Measurements from ENCODE around the gene CSGALNACT2. TPM values are rescaled to one million over a fixed set of nuclear protein-coding genes. Genes with fewer than 3 reads are reported as not detected.

CSGALNACT2 gene
- total RNA-seq, 1 experiment from 2014 or later = 8.9 TPM

DNA sequence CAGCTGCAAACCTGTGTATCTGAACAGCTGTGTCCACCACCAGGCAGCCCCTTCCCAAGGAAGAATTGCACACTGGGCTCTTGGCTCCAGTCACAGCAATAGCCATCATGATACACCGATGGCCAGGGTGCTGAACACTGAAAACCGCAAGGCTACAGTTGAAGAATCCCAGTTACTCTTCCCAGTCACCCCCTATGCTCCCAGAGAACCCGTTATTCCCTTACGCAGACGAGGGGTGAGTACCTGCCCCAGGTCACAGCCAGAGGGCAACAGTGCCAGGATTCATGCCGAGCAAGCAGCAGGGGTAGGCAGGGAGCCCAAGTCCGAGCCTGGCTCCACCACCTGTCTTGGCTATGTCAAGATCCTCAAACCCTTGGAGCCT lies 70.8 kb downstream of the CSGALNACT2 start:
- no peaks in the 10 kb centered on the region for H3K9me3 ChIP-seq (ENCODE audit: control insufficient read depth, low read depth, low read length)
- no peak overlapping the region for H2BK12ac ChIP-seq (ENCODE audit: insufficient read length, low read depth, low read length)
- H3K4me3 Mint-ChIP-seq = no peak overlapping the region
- H4K8ac ChIP-seq (replicated peaks; ENCODE audit: insufficient read length, low read depth, low read length) = no peak overlapping the region
- no peak overlapping the region for H3K27ac Mint-ChIP-seq
- H3K27me3 Mint-ChIP-seq (ENCODE audit: low read depth) = peaks cover 1% of the 10 kb centered on the region
- H3K14ac ChIP-seq (ENCODE audit: insufficient read depth, low read length) = no peak overlapping the region
- H3K18ac ChIP-seq (ENCODE audit: insufficient read length, low read depth, low read length) = no peak overlapping the region
- peak; percentile 20 for DNase-seq
- H3K4ac ChIP-seq (ENCODE audit: low read depth, low read length) = no peak overlapping the region
- no peak overlapping the region for H2BK120ac ChIP-seq (ENCODE audit: low read depth, low read length, poor library complexity, severe bottlenecking)
- no peak overlapping the region for H4K91ac ChIP-seq (ENCODE audit: insufficient read length, low read depth, low read length)
- no peaks in the 10 kb centered on the region for H3K27me3 ChIP-seq (ENCODE audit: insufficient read depth, low read length)
- no peak overlapping the region for H3T11ph ChIP-seq (ENCODE audit: low read length)
- no peak overlapping the region for H4K5ac ChIP-seq (ENCODE audit: insufficient read length, low read depth, low read length)
- WGBS (ENCODE audit: extremely low coverage, insufficient read length, low lambda C conversion rate) = no CpG with 5 or more reads among the region's 7 CpGs
- no peaks in the 10 kb centered on the region for H3K79me2 ChIP-seq (ENCODE audit: insufficient read depth, low read length)
- H3K9ac ChIP-seq (ENCODE audit: extremely low read depth, insufficient read length, low read length) = no peak overlapping the region
- H3K23ac ChIP-seq (ENCODE audit: insufficient read length, low read depth, low read length) = no peak overlapping the region
- no peak overlapping the region for H2BK15ac ChIP-seq (ENCODE audit: low read depth, low read length)
- H3K23me2 ChIP-seq (ENCODE audit: insufficient read length, low read depth, low read length, poor library complexity, severe bottlenecking) = no peaks in the 10 kb centered on the region
- no peaks in the 10 kb centered on the region for H4K20me1 ChIP-seq (ENCODE audit: control insufficient read depth, insufficient read depth, insufficient read length)
- H3K56ac ChIP-seq (ENCODE audit: insufficient read length, low read depth, low read length) = no peak overlapping the region
- TF ChIP-seq, protein P1, sequence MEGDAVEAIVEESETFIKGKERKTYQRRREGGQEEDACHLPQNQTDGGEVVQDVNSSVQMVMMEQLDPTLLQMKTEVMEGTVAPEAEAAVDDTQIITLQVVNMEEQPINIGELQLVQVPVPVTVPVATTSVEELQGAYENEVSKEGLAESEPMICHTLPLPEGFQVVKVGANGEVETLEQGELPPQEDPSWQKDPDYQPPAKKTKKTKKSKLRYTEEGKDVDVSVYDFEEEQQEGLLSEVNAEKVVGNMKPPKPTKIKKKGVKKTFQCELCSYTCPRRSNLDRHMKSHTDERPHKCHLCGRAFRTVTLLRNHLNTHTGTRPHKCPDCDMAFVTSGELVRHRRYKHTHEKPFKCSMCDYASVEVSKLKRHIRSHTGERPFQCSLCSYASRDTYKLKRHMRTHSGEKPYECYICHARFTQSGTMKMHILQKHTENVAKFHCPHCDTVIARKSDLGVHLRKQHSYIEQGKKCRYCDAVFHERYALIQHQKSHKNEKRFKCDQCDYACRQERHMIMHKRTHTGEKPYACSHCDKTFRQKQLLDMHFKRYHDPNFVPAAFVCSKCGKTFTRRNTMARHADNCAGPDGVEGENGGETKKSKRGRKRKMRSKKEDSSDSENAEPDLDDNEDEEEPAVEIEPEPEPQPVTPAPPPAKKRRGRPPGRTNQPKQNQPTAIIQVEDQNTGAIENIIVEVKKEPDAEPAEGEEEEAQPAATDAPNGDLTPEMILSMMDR (conservative IDR thresholded peaks at IDR 0.05) = no peak
- no peaks in the 10 kb centered on the region for H3K4me1 ChIP-seq (ENCODE audit: insufficient read depth, low read length)
- no peak overlapping the region for H3K27ac ChIP-seq (ENCODE audit: insufficient read length, low read depth, low read length)
- no peaks in the 10 kb centered on the region for H3K9me3 Mint-ChIP-seq
- no peaks in the 10 kb centered on the region for H3K79me1 ChIP-seq (ENCODE audit: insufficient read depth, low read depth, low read length, poor library complexity, severe bottlenecking)
- no peaks in the 10 kb centered on the region for H3K36me3 Mint-ChIP-seq (ENCODE audit: insufficient read depth in 1 of 3, low read depth in 3 of 3)
- H3K4me2 ChIP-seq (ENCODE audit: insufficient read depth, insufficient read length, low read length) = no peak overlapping the region
- H2AK5ac ChIP-seq (ENCODE audit: insufficient read length, low read length) = no peak overlapping the region
- H2AFZ ChIP-seq (ENCODE audit: low read length) = no peak overlapping the region
- no peak overlapping the region for H2BK20ac ChIP-seq (ENCODE audit: low read depth, low read length, poor library complexity, severe bottlenecking)
- H2BK5ac ChIP-seq (ENCODE audit: insufficient read length, low read length) = no peak overlapping the region
- H3K4me1 Mint-ChIP-seq = 0 out of 4 replicates have a peak, but pooled peaks cover 0 to 2% of the 10 kb centered on the region in 2 experiments
